CD4-positive, alpha-beta memory T cell (primary cell): ENCODE data around the gene HDAC7. TPM values are rescaled to one million over a fixed set of nuclear protein-coding genes. Genes with fewer than 3 reads are reported as not detected.

Experiments
- CTCF ChIA-PET: fragments of 350-600 bp; sonication (Branson Sonifier 250); formaldehyde crosslinking; loops from one replicate; lab custom pipeline; 2021; ENCODE audit warnings: inconsistent platforms; ENCODE audit not compliant: partially characterized antibody; lab: Charles Lee
- POLR2A ChIA-PET: fragments of 350-600 bp; sonication (Branson Sonifier 250); formaldehyde crosslinking; loops from one replicate; lab custom pipeline; 2021; ENCODE audit not compliant: partially characterized antibody; lab: Charles Lee
- DNase-seq, 5 donors: peaks; one replicate each; pipeline versions ENCODE4 v3.0.0 to v3.0.0-alpha.2; 2020 to 2022; ENCODE audit warnings: mixed read lengths in 1 of 5
- H3K27ac ChIP-seq: one replicate; pipeline ENCODE4 v1.7.0; 2013; ENCODE audit warnings: low read depth, low read length
- H3K27me3 ChIP-seq: 2 replicates; pipeline ENCODE4 v1.7.0; 2013; ENCODE audit warnings: mild to moderate bottlenecking, low read length, moderate library complexity; ENCODE audit not compliant: insufficient read depth
- H3K36me3 ChIP-seq: 2 replicates; pipeline ENCODE4 v1.7.0; 2013; ENCODE audit warnings: mild to moderate bottlenecking, low read length, moderate library complexity; ENCODE audit not compliant: insufficient read depth
- H3K4me1 ChIP-seq: 2 replicates; pipeline ENCODE4 v1.7.0; 2013; ENCODE audit warnings: mild to moderate bottlenecking, low read length, moderate library complexity; ENCODE audit not compliant: insufficient read depth
- H3K4me3 ChIP-seq, 2 donors: one replicate each; pipeline ENCODE4 v1.7.0; 2013; ENCODE audit warnings: low read length in 2 of 2, mild to moderate bottlenecking in 1 of 2
- H3K9me3 ChIP-seq, 2 donors: one replicate each; pipeline ENCODE4 v1.7.0; 2013; ENCODE audit warnings: low read length in 2 of 2, control low read depth in 1 of 2; ENCODE audit not compliant: control insufficient read depth in 1 of 2
- H3K27ac Mint-ChIP-seq, 7 donors: one replicate each; pipeline ENCODE4 v1.8.0; 2020 to 2021; ENCODE audit warnings: mixed read lengths in 7 of 7, mild to moderate bottlenecking in 6 of 7, inconsistent platforms in 3 of 7, moderate library complexity in 3 of 7
- H3K27me3 Mint-ChIP-seq, 2 donors: one replicate each; pipeline ENCODE4 v1.8.0; 2020 to 2021; ENCODE audit warnings: mixed read lengths in 2 of 2
- H3K36me3 Mint-ChIP-seq, 2 donors: one replicate each; pipeline ENCODE4 v1.8.0; 2020 to 2021; ENCODE audit warnings: mixed read lengths in 2 of 2, inconsistent platforms in 1 of 2, mild to moderate bottlenecking in 1 of 2
- H3K4me1 Mint-ChIP-seq, 4 donors: one replicate each; pipeline ENCODE4 v1.8.0; 2020 to 2021; ENCODE audit warnings: mixed read lengths in 4 of 4, mild to moderate bottlenecking in 1 of 4
- H3K4me3 Mint-ChIP-seq, 8 donors: one replicate each; pipeline ENCODE4 v1.8.0; 2020 to 2021; ENCODE audit warnings: mixed read lengths in 8 of 8, mild to moderate bottlenecking in 7 of 8, moderate library complexity in 6 of 8, inconsistent platforms in 3 of 8
- H3K9me3 Mint-ChIP-seq, 8 donors: one replicate each; pipeline ENCODE4 v1.8.0; 2020 to 2021; ENCODE audit warnings: mixed read lengths in 8 of 8, mild to moderate bottlenecking in 5 of 8, inconsistent platforms in 3 of 8, moderate library complexity in 1 of 8
- intact Hi-C: fragments of 100-400 bp; cut with micrococcal nuclease; formaldehyde crosslinking; loops from one replicate; pipeline ENCODE4 v1.15.1; 2023
- polyA plus RNA-seq, 2 donors: library from polyadenylated mRNA; unstranded; fragments of 300-500 nt; fragmentation: Illumina TruSeq; gene quantifications; one replicate each; pipeline ENCODE4 v1.2.3, GENCODE V29; 2021
- total RNA-seq, 2 experiments: library from RNA; stranded (reverse); gene quantifications; one replicate each; pipeline ENCODE4 v1.2.3, GENCODE V29; 2021

The HDAC7 gene
- total and polyA plus RNA-seq, 4 experiments from 2014 or later = 7.9 to 142 (median 83.1) TPM

GRCh38 chr12:47856721-47857575 is 37.2 kb upstream of the HDAC7 start:
- Histone ChIP-seq H3K36me3 (no peaks in the 10 kb centered on the region), H3K27ac (no peak overlapping the region), H3K4me3 (no peak overlapping the region), H3K4me1 (no peaks in the 10 kb centered on the region), H3K9me3 (no peaks in the 10 kb centered on the region), H3K27me3 (no peaks in the 10 kb centered on the region)
- POLR2A ChIA-PET = no interaction called here
- H3K4me1 Mint-ChIP-seq = peaks cover 0 to 2% (median 1%) of the 10 kb centered on the region in 4 donors
- no peak overlapping the region for H3K27ac Mint-ChIP-seq
- intact Hi-C loops = no loop called here
- no peaks in the 10 kb centered on the region for H3K9me3 Mint-ChIP-seq
- no peak for DNase-seq
- CTCF ChIA-PET = interaction anchor here (0.9 to 2.0 kb wide), 2 partner anchors 90 to 107 kb away, joined by 3 to 5 read pairs; partner anchors contain the start of gene TMEM106C
- no peak overlapping the region for H3K4me3 Mint-ChIP-seq
- no peaks in the 10 kb centered on the region for H3K36me3 Mint-ChIP-seq
- no peaks in the 10 kb centered on the region for H3K27me3 Mint-ChIP-seq

- Histone ChIP-seq H3K9me3 (no peaks in the 10 kb centered on the region), H3K27ac (no peak overlapping the region), H3K4me3 (no peak overlapping the region), H3K36me3 (no peaks in the 10 kb centered on the region), H3K4me1 (no peaks in the 10 kb centered on the region), H3K27me3 (no peaks in the 10 kb centered on the region)
- Mint-ChIP-seq H3K27me3 (no peaks in the 10 kb centered on the region), H3K4me1 (peaks cover 0 to 2% (median 1%) of the 10 kb centered on the region in 4 donors), H3K9me3 (no peaks in the 10 kb centered on the region), H3K36me3 (no peaks in the 10 kb centered on the region), H3K27ac (no peak overlapping the region), H3K4me3 (no peak overlapping the region)
- intact Hi-C loops = no loop called here
- ChIA-PET CTCF (interaction anchor here (0.9 to 2.0 kb wide), 3 partner anchors 15 to 107 kb away, joined by 3 to 5 read pairs (median 5); partner anchors contain the start of gene TMEM106C), POLR2A (no interaction called here)
- DNase-seq = no peak
Observed at GRCh38 chr12:47856094-47856493, 36.4 kb upstream of the HDAC7 start.

- Histone ChIP-seq H3K4me3 (no peak overlapping the region), H3K9me3 (no peaks in the 10 kb centered on the region), H3K27ac (no peak overlapping the region), H3K27me3 (no peaks in the 10 kb centered on the region), H3K36me3 (no peaks in the 10 kb centered on the region), H3K4me1 (no peaks in the 10 kb centered on the region)
- Mint-ChIP-seq H3K9me3 (no peaks in the 10 kb centered on the region), H3K4me1 (peaks cover 0 to 2% (median 1%) of the 10 kb centered on the region in 4 donors), H3K36me3 (no peaks in the 10 kb centered on the region), H3K27ac (no peak overlapping the region), H3K27me3 (no peaks in the 10 kb centered on the region), H3K4me3 (no peak overlapping the region)
- ChIA-PET CTCF (interaction anchor here (1.8 to 2.0 kb wide), 2 partner anchors 14 to 89 kb away, joined by 5 read pairs; no protein-coding TSS in a partner anchor), POLR2A (no interaction called here)
- intact Hi-C loops = no loop called here
- no peak for DNase-seq
Observed at GRCh38 chr12:47855502-47855901, 35.8 kb upstream of the HDAC7 start.

GRCh38 chr12:47854531-47854930 is 34.8 kb upstream of the HDAC7 start:
- Histone ChIP-seq H3K4me1 (no peaks in the 10 kb centered on the region), H3K9me3 (no peaks in the 10 kb centered on the region), H3K27ac (no peak overlapping the region), H3K4me3 (no peak overlapping the region), H3K36me3 (no peaks in the 10 kb centered on the region), H3K27me3 (no peaks in the 10 kb centered on the region)
- no peak overlapping the region for H3K27ac Mint-ChIP-seq
- H3K4me1 Mint-ChIP-seq = peaks cover 0 to 2% (median 0%) of the 10 kb centered on the region in 4 donors
- CTCF ChIA-PET = interaction anchor here (1.8 to 2.0 kb wide), 2 partner anchors 13 to 88 kb away, joined by 5 read pairs; no protein-coding TSS in a partner anchor
- DNase-seq = no peak
- H3K36me3 Mint-ChIP-seq = no peaks in the 10 kb centered on the region
- no peaks in the 10 kb centered on the region for H3K27me3 Mint-ChIP-seq
- H3K9me3 Mint-ChIP-seq = no peaks in the 10 kb centered on the region
- no peak overlapping the region for H3K4me3 Mint-ChIP-seq
- POLR2A ChIA-PET = no interaction called here
- intact Hi-C loops = no loop called here

GRCh38 chr12:47852096-47852571 is 32.4 kb upstream of the HDAC7 start:
- Mint-ChIP-seq H3K27me3 (no peaks in the 10 kb centered on the region), H3K4me1 (no peaks in the 10 kb centered on the region), H3K9me3 (no peaks in the 10 kb centered on the region), H3K4me3 (no peak overlapping the region), H3K27ac (no peak overlapping the region), H3K36me3 (no peaks in the 10 kb centered on the region)
- Histone ChIP-seq H3K27ac (no peak overlapping the region), H3K4me3 (no peak overlapping the region), H3K9me3 (no peaks in the 10 kb centered on the region), H3K4me1 (no peaks in the 10 kb centered on the region), H3K36me3 (no peaks in the 10 kb centered on the region), H3K27me3 (no peaks in the 10 kb centered on the region)
- ChIA-PET CTCF (interaction anchor here (1.6 kb wide), 1 partner anchor 10 kb away, joined by 4 read pairs; no protein-coding TSS in a partner anchor), POLR2A (no interaction called here)
- intact Hi-C loops = no loop called here
- no peak for DNase-seq

GRCh38 chr12:47851303-47851952 is 31.7 kb upstream of the HDAC7 start:
- H3K4me3 ChIP-seq = no peak overlapping the region
- Mint-ChIP-seq H3K4me1 (no peaks in the 10 kb centered on the region), H3K9me3 (no peaks in the 10 kb centered on the region), H3K27ac (no peak overlapping the region), H3K36me3 (no peaks in the 10 kb centered on the region), H3K27me3 (no peaks in the 10 kb centered on the region), H3K4me3 (no peak overlapping the region)
- H3K9me3 ChIP-seq = no peaks in the 10 kb centered on the region
- H3K36me3 ChIP-seq = no peaks in the 10 kb centered on the region
- ChIA-PET POLR2A (no interaction called here), CTCF (interaction anchor here (1.6 to 1.7 kb wide), 2 partner anchors 9 to 109 kb away, joined by 4 to 7 read pairs; no protein-coding TSS in a partner anchor)
- intact Hi-C loops = no loop called here
- no peak overlapping the region for H3K27ac ChIP-seq
- no peaks in the 10 kb centered on the region for H3K27me3 ChIP-seq
- H3K4me1 ChIP-seq = no peaks in the 10 kb centered on the region
- no peak for DNase-seq
